Measurements from ENCODE around the gene KSR1.

The KSR1 gene

GRCh38 chr17:27473748-27474609 is 17.7 kb downstream of the KSR1 start:
- DNase-seq (ENCODE audit: low spot score) = peak; percentile 66

GRCh38 chr17:27475070-27475673 is 18.9 kb downstream of the KSR1 start:
- no peak for DNase-seq (ENCODE audit: low spot score)

GRCh38 chr17:27475981-27476895 is 20.0 kb downstream of the KSR1 start:
- DNase-seq (ENCODE audit: low spot score) = no peak

GRCh38 chr17:27477050-27477888 is 21.0 kb downstream of the KSR1 start:
- no peak for DNase-seq (ENCODE audit: low spot score)

GRCh38 chr17:27477971-27478684 is 21.9 kb downstream of the KSR1 start:
- DNase-seq (ENCODE audit: low spot score) = no peak

- no peak for DNase-seq (ENCODE audit: low spot score)
Observed at GRCh38 chr17:27478901-27479538, 22.8 kb downstream of the KSR1 start.

GRCh38 chr17:27479838-27480237 is 23.6 kb downstream of the KSR1 start:
- no peak for DNase-seq (ENCODE audit: low spot score)

- no peak for DNase-seq (ENCODE audit: low spot score)
Observed at GRCh38 chr17:27480699-27481098, 24.5 kb downstream of the KSR1 start.

- peak; percentile 58 for DNase-seq (ENCODE audit: low spot score)
Observed at GRCh38 chr17:27481327-27481726, 25.1 kb downstream of the KSR1 start.

GRCh38 chr17:27485125-27485524 is 28.9 kb downstream of the KSR1 start:
- DNase-seq (ENCODE audit: low spot score) = no peak

GRCh38 chr17:27485716-27486495 is 29.7 kb downstream of the KSR1 start:
- DNase-seq (ENCODE audit: low spot score) = no peak

GRCh38 chr17:27486741-27487140 is 30.5 kb downstream of the KSR1 start:
- DNase-seq (ENCODE audit: low spot score) = no peak

GRCh38 chr17:27488231-27488630 is 32.0 kb downstream of the KSR1 start:
- no peak for DNase-seq (ENCODE audit: low spot score)

- no peak for DNase-seq (ENCODE audit: low spot score)
Observed at GRCh38 chr17:27489045-27489715, 32.9 kb downstream of the KSR1 start.

GRCh38 chr17:27490391-27490790 is 34.1 kb downstream of the KSR1 start:
- DNase-seq (ENCODE audit: low spot score) = no peak

- no peak for DNase-seq (ENCODE audit: low spot score)
Observed at GRCh38 chr17:27491713-27492190, 35.5 kb downstream of the KSR1 start.

- no peak for DNase-seq (ENCODE audit: low spot score)
Observed at GRCh38 chr17:27492470-27492869, 36.2 kb downstream of the KSR1 start.

GRCh38 chr17:27493088-27493487 is 36.8 kb downstream of the KSR1 start:
- DNase-seq (ENCODE audit: low spot score) = no peak

All from CD4-positive, alpha-beta T cell treated with Interleukin-6 at 100 ng/mL for 8 hours (primary cell).